Measurements from ENCODE around the gene GSTO1. TPM values are rescaled to one million over a fixed set of nuclear protein-coding genes. Genes with fewer than 3 reads are reported as not detected.

The GSTO1 gene
- total RNA-seq, 1 donor from 2014 or later, result 26.4 TPM

DNA sequence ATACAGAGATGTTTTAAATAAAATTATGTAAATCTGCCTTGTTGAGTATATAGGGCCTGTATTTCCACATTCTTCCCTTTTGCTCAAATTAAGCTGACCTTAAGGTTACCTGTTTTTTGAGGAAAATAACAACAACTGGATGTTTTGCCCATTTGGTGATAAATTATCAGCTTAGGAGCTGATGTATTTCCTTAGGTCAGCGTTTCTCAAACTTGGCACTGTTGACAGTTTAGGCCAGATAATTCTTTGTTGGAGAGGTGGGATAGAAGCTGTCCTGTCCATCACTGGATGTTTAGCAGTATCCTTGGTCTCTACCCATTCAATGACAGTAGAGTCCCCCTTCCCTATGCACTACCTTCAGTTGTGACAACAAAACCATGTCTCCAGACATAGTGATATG lies 21.5 kb downstream of the GSTO1 start:
- no peak for DNase-seq

DNA sequence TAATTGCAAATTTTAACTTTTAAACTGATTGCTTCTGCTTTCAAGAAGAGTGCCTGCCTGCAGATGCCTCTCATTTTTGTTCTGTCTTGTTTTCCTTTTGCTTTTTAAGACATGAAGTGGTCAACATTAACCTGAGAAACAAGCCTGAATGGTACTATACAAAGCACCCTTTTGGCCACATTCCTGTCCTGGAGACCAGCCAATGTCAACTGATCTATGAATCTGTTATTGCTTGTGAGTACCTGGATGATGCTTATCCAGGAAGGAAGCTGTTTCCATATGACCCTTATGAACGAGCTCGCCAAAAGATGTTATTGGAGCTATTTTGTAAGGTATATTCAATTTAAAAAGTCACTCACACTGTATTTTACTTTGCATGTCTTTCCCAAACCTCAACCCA lies 23.1 kb downstream of the GSTO1 start:
- DNase-seq, result no peak

- no peak for DNase-seq
Measured at GRCh38 chr10:104279550-104280259, 25.0 kb downstream of the GSTO1 start.

DNA sequence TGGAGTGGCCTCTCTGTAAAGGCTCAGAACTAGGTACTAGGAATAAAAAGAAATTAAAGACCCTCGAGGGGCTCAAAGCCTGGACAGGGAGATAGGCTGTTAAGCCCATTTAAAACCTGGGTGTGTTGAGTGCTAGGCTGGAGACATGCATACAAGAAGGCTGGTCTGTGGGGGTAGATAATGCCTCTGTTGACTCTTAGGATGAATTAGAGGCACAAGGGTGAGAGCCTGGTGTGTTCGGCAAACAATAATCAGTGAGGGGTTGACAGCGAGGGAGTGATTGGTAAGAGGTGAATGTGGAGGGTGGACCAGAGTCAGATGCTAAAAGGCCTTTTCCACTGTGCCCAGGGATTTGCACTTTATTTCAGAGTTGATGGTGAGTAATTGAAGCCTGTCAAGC lies 27.0 kb downstream of the GSTO1 start:
- no peak for DNase-seq

- no peak for DNase-seq
Measured at GRCh38 chr10:104284846-104285245, 30.2 kb downstream of the GSTO1 start.

- DNase-seq, result no peak
Measured at GRCh38 chr10:104286939-104287338, 32.2 kb downstream of the GSTO1 start.

GRCh38 chr10:104288355-104288754 lies 33.7 kb downstream of the GSTO1 start:
- no peak for DNase-seq

- DNase-seq, result peak; percentile 84
Measured at GRCh38 chr10:104291439-104291951, 36.8 kb downstream of the GSTO1 start.

- DNase-seq, result no peak
Measured at GRCh38 chr10:104293011-104293410, 38.3 kb downstream of the GSTO1 start.

DNA sequence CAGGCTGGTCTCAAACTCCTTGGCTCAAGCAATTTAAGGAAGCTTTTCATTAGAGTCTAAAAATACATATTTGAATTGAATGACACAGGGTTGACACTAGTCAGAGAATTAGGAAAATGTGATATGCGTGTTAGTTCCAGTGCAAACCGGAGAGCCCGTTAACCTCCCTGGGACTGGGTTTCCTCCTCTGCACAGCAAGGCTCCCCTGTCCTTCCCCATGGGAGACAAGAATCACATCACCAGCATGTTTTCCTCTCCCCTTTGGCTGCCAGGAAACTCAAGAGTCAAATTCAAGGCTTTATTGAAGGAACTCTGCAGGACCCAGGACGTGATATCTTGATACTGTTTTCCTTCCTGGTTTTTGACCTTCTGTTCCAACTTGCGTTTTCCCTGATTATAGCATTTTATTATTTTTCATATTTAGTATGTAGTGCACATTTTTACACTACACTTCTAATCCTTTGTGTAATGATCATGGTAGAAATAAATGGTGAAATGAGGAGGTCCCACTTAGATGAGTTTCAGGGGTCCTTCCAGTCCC lies 39.2 kb downstream of the GSTO1 start:
- DNase-seq, result no peak

DNA sequence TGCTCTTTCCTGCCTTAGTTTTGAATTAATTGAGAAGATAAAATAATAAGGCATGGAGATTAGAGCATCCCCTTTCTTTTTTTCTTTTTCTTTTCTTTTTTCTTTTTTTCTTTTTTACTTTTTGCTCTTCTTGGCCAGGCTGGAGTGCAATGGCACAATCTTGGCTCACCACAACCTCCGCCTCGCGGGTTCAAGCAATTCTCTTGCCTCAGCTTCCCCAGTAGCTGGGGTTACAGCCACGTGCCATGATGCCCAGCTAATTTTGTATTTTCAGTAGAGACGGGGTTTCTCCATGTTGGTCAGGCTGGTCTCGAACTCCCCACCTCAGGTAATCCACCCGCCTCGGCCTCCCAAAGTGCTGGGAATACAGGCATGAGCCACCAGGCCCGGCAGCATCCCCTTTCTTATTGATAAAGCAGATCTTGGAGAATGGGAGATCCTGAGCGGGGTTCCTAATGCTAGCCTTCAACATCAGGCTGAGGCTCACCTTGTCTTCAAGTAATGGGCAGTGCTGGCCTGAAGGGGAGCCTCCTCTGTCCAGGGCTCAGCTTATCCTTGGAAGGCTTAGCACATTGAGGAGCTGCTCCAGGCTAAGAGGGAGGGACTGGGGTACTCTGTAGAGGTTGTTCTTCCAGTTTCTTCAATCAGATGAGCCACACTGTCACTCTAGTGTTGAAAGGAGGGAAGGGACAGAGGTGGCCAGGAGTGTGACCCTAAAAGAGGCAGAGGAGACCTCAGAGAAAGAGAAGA lies 42.2 kb downstream of the GSTO1 start:
- DNase-seq, result no peak

DNA sequence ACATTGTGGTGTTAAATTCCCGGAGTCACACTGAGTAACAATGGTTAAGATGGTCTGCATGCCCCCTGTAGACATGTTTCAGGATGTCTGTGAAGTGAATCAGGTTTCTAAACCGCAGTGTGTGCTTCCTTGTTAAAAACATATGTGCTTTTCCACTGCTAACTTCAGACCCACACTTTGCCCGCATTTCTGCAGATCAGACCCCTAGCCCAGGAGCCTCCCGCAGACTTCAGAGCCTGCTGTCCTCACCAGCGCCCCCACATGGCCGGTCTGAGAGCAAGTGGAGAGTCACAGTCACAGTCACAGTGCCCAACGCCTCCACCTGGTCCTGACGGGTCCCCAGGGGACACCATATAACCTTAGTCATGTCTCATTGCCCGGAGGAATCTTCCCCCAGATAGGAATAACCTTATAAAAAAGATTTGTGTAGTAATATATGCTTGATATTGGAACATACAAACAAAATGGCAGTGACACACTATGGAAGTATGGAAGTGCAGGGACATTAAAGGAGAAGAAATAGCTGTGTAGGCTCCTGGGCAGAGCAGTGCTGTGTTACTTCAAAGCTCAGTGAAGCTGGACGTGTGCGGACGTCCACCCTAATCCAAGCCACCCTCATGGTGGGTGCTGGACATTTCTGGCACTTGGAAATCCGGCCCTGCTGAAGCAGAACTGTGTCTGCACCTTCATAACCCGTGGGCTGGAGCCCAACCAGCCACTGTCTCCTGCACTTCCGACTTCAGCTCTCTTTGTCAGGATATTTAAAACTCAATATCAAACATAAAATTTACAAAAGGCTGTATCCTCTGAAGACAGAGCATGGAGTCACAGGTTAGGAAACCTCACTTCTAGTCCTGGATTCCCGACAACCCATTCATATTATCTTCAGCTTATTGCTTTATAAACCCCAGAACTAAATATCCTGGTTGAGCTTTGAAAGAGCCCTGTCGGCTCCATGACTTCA lies 43.3 kb downstream of the GSTO1 start:
- no peak for DNase-seq

DNA sequence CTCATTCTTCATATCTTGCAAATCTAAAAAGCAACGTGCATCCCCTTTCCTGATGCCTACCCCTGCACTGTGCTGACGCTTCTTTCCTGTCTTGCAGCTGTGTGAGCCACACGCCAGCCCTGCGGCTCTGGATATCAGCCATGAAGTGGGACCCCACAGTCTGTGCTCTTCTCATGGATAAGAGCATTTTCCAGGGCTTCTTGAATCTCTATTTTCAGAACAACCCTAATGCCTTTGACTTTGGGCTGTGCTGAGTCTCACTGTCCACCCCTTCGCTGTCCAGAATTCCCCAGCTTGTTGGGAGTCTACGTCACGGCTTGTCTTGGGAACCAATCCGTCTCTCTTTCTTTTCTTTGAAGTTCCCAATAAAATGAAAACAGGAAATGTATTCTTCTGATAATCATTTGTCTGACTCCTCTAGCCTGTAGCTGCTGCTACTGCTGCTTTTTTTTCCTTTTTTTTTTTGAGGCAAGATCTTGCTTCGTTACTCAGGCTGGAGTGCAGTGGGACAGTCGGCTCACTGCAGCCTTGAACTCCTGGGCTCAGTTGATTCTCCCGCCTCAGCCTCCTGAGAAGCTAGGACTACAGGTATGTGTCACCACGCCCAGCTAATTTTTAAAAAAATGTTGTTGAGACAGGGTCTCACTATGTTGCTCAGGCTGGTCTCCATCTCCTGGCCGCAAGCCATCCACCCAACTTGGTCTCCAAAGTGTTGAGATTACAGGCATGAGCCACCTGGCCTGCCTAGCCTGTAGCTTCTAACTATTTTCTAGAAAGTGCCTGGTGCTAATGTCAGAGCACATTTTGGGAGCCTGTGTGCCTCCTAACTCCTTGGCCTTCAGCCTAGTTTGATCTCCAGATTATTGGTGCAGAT lies 44.6 kb downstream of the GSTO1 start:
- DNase-seq, result no peak

DNA sequence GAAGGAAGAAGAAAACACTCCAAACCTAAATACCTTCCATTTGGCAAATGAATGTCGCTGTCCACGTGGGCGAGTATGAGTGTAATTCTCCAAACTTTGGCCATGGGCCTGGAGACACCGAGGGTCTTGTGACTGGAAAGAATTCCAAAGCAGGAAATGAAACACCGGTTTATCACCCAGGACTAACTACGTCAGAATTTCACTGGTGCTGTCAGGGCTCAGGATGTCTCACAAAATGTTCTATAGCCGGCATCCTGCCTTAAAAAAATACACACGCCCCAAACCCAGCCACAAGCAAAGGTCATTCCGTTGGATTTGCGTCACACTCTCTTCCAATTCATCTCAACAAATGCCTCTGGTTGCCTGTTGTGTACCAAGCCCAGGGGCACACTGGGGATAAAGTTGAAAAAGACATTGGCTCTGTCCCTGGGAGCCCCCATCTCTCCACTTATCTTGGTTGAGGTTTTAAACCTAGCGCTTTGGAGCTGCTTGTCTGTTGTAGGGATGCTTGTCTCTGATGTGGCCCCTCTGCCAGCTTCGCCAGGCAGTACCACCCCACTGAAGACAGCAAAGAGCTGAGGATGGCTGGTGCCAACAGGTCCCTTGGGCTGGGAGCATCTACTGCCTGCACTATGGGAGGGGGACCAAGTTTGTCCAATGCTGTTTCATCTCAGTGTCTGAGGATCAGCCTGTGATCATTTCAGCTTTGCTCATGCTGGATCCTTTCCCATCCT lies 45.5 kb downstream of the GSTO1 start:
- no peak for DNase-seq

DNA sequence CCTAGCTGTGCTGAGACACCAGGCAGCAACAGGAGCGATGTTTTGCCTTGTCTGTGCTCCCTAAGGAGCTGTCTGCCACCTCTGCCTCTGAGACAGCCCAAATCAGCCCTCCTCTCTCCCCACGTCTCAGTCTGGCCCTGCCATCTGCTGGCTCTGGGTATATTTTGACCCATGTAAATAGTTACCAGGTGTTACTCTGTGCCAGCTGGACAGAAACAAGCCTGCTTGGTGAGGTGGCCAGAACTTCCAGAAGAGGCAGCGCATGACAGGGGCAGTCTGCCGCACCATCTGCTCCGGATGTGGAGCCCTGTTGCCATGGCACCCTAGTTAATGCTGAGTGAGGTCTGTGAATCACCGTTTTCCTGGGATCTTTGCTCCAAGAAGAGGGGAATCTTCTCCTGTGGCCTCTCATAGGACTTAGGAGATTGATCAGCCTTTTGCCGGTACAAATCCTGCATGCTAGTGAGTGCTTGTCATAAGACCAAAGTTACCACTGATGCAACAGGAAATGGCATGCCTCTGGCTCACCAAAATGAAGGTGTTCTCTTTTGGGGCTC lies 46.1 kb downstream of the GSTO1 start:
- peak; percentile 83 for DNase-seq

- no peak for DNase-seq
Measured at GRCh38 chr10:104301907-104302690, 47.4 kb downstream of the GSTO1 start.

DNA sequence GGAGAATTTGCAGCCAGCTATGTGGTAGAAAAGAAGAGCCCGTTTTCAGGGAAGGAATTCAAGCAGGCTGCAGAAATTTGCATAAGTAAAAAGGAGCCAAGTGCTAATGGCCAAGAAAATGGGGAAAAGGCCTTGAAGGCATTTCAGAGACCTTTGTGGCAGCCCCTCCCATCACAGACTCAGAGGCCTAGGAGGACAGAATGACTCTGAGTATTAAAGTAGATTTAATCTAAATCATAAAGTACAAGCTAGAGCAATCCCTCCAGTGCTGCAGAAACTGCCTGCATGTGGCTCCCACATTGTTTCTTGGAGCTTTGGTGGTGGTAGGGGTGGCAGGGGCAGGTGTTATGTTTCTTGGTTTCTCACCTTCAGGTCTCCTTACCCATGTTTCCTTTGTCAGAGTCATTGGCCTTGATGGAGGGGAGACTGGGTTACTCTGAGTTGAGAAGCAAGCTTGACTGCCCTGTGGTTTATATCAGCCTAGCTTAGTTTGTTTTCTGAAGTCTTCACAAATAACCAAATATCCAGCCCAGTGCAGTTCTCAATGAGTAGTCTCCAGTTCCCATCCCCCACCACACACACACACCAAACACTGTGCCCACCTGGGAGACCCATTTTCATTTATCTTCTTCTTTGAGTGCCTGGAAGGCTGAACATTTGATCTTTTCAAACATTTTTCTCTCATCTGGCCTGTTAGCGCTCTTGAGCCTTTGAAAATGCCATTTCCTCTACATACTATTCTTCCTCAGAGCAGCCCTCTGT lies 49.1 kb downstream of the GSTO1 start:
- DNase-seq, result no peak

GRCh38 chr10:104304356-104304745 lies 49.7 kb downstream of the GSTO1 start:
- DNase-seq, result no peak

DNA sequence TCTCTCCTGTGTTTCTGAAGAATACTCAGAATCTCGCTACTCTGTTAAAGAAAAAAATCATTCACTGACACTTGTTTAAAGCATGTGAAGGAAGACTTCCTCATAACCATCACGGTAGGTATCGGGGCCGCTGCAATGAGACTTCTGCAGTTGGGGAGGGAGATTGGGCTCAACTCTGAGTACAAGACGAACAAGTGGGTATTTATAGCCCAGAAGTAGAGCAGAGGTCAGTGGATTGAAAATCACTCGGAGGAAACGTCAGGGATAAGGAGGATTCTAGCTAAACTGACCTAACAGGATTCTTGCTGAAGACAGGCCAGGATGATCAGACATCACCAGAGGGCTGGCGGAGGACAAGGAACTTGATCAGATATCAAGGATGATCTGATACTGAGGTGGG lies 50.2 kb downstream of the GSTO1 start:
- DNase-seq, result no peak

Measured in occipital lobe (tissue), 2 donors.